K562 (cell line): ENCODE data around the gene PUDP.

ENCODE experiments used
- E4F1 ChIP-seq: fragments of 250-450 bp; sonication (Bioruptor Pico); IDR thresholded peaks from 2 replicates; pipeline ENCODE4 v1.5.0; 2021; ENCODE audit warnings: mild to moderate bottlenecking, borderline replicate concordance
- ETS1 ChIP-seq: conservative IDR thresholded peaks from 2 replicates; pipeline ENCODE4 v1.6.1; 2011; ENCODE audit warnings: low read depth, mild to moderate bottlenecking, low read length; ENCODE audit not compliant: control insufficient read depth
- HBP1 ChIP-seq: fragments of 450-650 bp; formaldehyde crosslinking; IDR thresholded peaks from 2 replicates; pipeline ENCODE4 v1.4.0; 2022; ENCODE audit warnings: missing genetic modification characterization
- HMGXB4 ChIP-seq: sonication (generic); formaldehyde crosslinking; IDR thresholded peaks from 2 replicates; pipeline ENCODE4 v1.8.1; 2023; ENCODE audit warnings: mild to moderate bottlenecking, missing genetic modification reagents
- KAT7 ChIP-seq: sonication (generic); formaldehyde crosslinking; IDR thresholded peaks from 2 replicates; pipeline ENCODE4 v1.8.0; 2022; ENCODE audit warnings: missing genetic modification reagents, mild to moderate bottlenecking, borderline replicate concordance
- NRF1 ChIP-seq, 2 experiments: fragments of 450-650 bp; IDR thresholded peaks in 1 of 2; conservative IDR thresholded peaks in 1 of 2; 2 replicates each; pipeline ENCODE4 v1.6.1; 2014; ENCODE audit warnings: mild to moderate bottlenecking in 2 of 2
- POLR2A ChIP-seq: fragments of 450-650 bp; conservative IDR thresholded peaks from 2 replicates; pipeline ENCODE4 v1.6.1; 2016
- RFX7 ChIP-seq: fragments of 250-450 bp; sonication (Bioruptor Pico); IDR thresholded peaks from 2 replicates; pipeline ENCODE4 v1.5.1; 2021; ENCODE audit warnings: mild to moderate bottlenecking
- TCF7L2 ChIP-seq: fragments of 150-350 bp; IDR thresholded peaks from 2 replicates; pipeline ENCODE4 v1.6.1; 2016; ENCODE audit warnings: low read depth, mild to moderate bottlenecking, low read length, moderate library complexity
- USF1 ChIP-seq: sonication (generic); formaldehyde crosslinking; IDR thresholded peaks from 2 replicates; pipeline ENCODE4 v1.9.0; 2022; ENCODE audit warnings: mild to moderate bottlenecking, missing genetic modification reagents
- ZBTB40 ChIP-seq, 2 experiments: fragments of 450-650 bp in 1 of 2; sonication (generic) in 1 of 2; formaldehyde crosslinking in 1 of 2; IDR thresholded peaks; 2 replicates each; pipeline versions ENCODE4 v1.7.1 to v1.9.0; 2016 to 2022; ENCODE audit warnings: inconsistent platforms in 1 of 2, mild to moderate bottlenecking in 1 of 2, missing genetic modification reagents in 1 of 2

GRCh38 chrX:7024850-7025249 lies 123.1 kb downstream of the PUDP start:
- no peak for TF ChIP-seq USF1 (CRISPR knock-in tag)
- no peak for TF ChIP-seq POLR2A
- TF ChIP-seq KAT7, result no peak
- no peak for TF ChIP-seq ETS1
- no peak for TF ChIP-seq NRF1 (conservative IDR thresholded peaks at IDR 0.05 in 1 of 2, IDR thresholded peaks at IDR 0.05 in 1 of 2)
- no peak for TF ChIP-seq E4F1 (CRISPR knock-in tag)
- no peak for TF ChIP-seq RFX7
- TF ChIP-seq HBP1 (CRISPR knock-in tag), result no peak
- TF ChIP-seq HMGXB4, result no peak
- no peak for TF ChIP-seq TCF7L2
- no peak for TF ChIP-seq ZBTB40 (IDR thresholded peaks at IDR 0.05)
- TF ChIP-seq ZBTB40 (CRISPR knock-in tag; IDR thresholded peaks at IDR 0.05), result no peak
